Mesothelial cell of epicardium (in vitro differentiated cells): Measurements from ENCODE around the gene ASTN2. TPM values are rescaled to one million over a fixed set of nuclear protein-coding genes. Genes with fewer than 3 reads are reported as not detected.

Experiments
- DNase-seq, 2 experiments: peaks; one replicate each; pipeline ENCODE4 v3.0.0; 2021; ENCODE audit warnings: low spot score in 2 of 2; ENCODE audit not compliant: unreplicated experiment in 2 of 2
- H3K27ac Mint-ChIP-seq: 2 replicates; pipeline ENCODE4 v1.8.0; 2021; ENCODE audit warnings: mixed read lengths
- H3K27me3 Mint-ChIP-seq: 2 replicates; pipeline ENCODE4 v1.8.0; 2021; ENCODE audit warnings: low read depth, mixed read lengths
- H3K36me3 Mint-ChIP-seq: 2 replicates; pipeline ENCODE4 v1.8.0; 2021; ENCODE audit warnings: mixed read lengths
- H3K4me1 Mint-ChIP-seq: 2 replicates; pipeline ENCODE4 v1.8.0; 2021; ENCODE audit warnings: mixed read lengths
- H3K4me3 Mint-ChIP-seq: 2 replicates; pipeline ENCODE4 v1.8.0; 2021; ENCODE audit warnings: mild to moderate bottlenecking, moderate library complexity, mixed read lengths
- H3K9me3 Mint-ChIP-seq: 2 replicates; pipeline ENCODE4 v1.8.0; 2021; ENCODE audit warnings: mixed read lengths
- CTCF ChIP-seq: fragments of 200-600 bp; sonication (generic); IDR thresholded peaks from one replicate; pipeline ENCODE4 v1.5.0; 2021; ENCODE audit warnings: antibody characterized with exemption; ENCODE audit not compliant: unreplicated experiment
- total RNA-seq: library from RNA; stranded (reverse); gene quantifications from 3 replicates; pipeline ENCODE4 v1.2.1, GENCODE V29; 2021

Gene ASTN2
- total RNA-seq, 1 donor from 2014 or later: 12.2 TPM

- Mint-ChIP-seq H3K4me1 (no peaks in the 10 kb centered on the region), H3K9me3 (no peaks in the 10 kb centered on the region), H3K27ac (no peak overlapping the region), H3K36me3 (no peaks in the 10 kb centered on the region), H3K4me3 (no peak overlapping the region), H3K27me3 (peaks cover 2% of the 10 kb centered on the region)
- DNase-seq: no peak
- TF ChIP-seq CTCF: no peak
Observed at GRCh38 chr9:117008876-117009275, 406.0 kb downstream of the ASTN2 start.

GRCh38 chr9:117008461-117008860 is 406.4 kb downstream of the ASTN2 start:
- H3K27me3 Mint-ChIP-seq: peaks cover 1% of the 10 kb centered on the region
- H3K4me1 Mint-ChIP-seq: no peaks in the 10 kb centered on the region
- no peak overlapping the region for H3K4me3 Mint-ChIP-seq
- no peak for DNase-seq
- TF ChIP-seq CTCF: no peak
- H3K36me3 Mint-ChIP-seq: no peaks in the 10 kb centered on the region
- H3K27ac Mint-ChIP-seq: no peak overlapping the region
- no peaks in the 10 kb centered on the region for H3K9me3 Mint-ChIP-seq

- TF ChIP-seq CTCF: no peak
- H3K4me1 Mint-ChIP-seq: no peaks in the 10 kb centered on the region
- no peaks in the 10 kb centered on the region for H3K9me3 Mint-ChIP-seq
- H3K27ac Mint-ChIP-seq: no peak overlapping the region
- no peaks in the 10 kb centered on the region for H3K27me3 Mint-ChIP-seq
- H3K36me3 Mint-ChIP-seq: no peaks in the 10 kb centered on the region
- no peak for DNase-seq
- H3K4me3 Mint-ChIP-seq: no peak overlapping the region
Observed at GRCh38 chr9:117002686-117003085, 412.2 kb downstream of the ASTN2 start.

GRCh38 chr9:117000834-117001233 is 414.0 kb downstream of the ASTN2 start:
- no peak for TF ChIP-seq CTCF
- H3K27me3 Mint-ChIP-seq: no peaks in the 10 kb centered on the region
- no peaks in the 10 kb centered on the region for H3K4me1 Mint-ChIP-seq
- H3K36me3 Mint-ChIP-seq: no peaks in the 10 kb centered on the region
- H3K27ac Mint-ChIP-seq: no peak overlapping the region
- DNase-seq: no peak
- no peaks in the 10 kb centered on the region for H3K9me3 Mint-ChIP-seq
- H3K4me3 Mint-ChIP-seq: no peak overlapping the region

GRCh38 chr9:117000196-117000723 is 414.6 kb downstream of the ASTN2 start:
- H3K27me3 Mint-ChIP-seq: no peaks in the 10 kb centered on the region
- no peaks in the 10 kb centered on the region for H3K9me3 Mint-ChIP-seq
- TF ChIP-seq CTCF: no peak
- no peak for DNase-seq
- no peak overlapping the region for H3K27ac Mint-ChIP-seq
- no peaks in the 10 kb centered on the region for H3K4me1 Mint-ChIP-seq
- H3K4me3 Mint-ChIP-seq: no peak overlapping the region
- no peaks in the 10 kb centered on the region for H3K36me3 Mint-ChIP-seq

GRCh38 chr9:116998305-116998704 is 416.6 kb downstream of the ASTN2 start:
- H3K27me3 Mint-ChIP-seq: no peaks in the 10 kb centered on the region
- H3K27ac Mint-ChIP-seq: no peak overlapping the region
- no peaks in the 10 kb centered on the region for H3K9me3 Mint-ChIP-seq
- H3K4me1 Mint-ChIP-seq: no peaks in the 10 kb centered on the region
- no peak for TF ChIP-seq CTCF
- no peak for DNase-seq
- H3K4me3 Mint-ChIP-seq: no peak overlapping the region
- no peaks in the 10 kb centered on the region for H3K36me3 Mint-ChIP-seq
